Measurements from ENCODE around the gene CYB561D2. TPM values are rescaled to one million over a fixed set of nuclear protein-coding genes. Genes with fewer than 3 reads are reported as not detected.

Gene CYB561D2
- total RNA-seq, 1 experiment from 2014 or later, result 20.0 TPM

DNA sequence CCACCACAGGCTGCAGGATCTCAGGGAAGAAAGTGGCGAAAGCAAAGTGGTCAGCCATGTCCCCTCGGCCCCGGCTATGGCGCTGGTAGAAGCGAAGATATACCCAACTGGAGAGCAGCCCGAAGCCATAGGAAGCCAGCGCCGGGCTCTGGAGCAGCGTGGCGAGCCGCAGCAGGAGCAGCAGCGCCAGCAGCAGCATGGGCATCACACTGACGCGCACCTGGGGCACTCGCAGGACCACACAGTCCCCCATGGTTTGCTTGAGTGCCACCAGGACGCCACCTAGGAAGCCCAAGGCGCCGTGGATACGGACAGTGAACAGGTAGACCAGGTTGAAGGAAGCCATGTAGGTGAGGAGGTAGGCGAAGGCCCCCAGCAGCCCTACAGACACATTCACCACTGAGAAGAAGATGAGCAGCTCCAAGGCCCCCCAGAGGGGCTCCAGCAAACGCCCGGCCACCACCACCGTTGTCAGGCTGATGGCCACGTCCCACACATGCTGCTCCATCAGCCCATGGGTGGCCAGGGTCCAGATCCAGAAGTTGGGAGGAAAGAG lies 7.8 kb downstream of the CYB561D2 start:
- peaks cover 13% of the 10 kb centered on the region for H3K36me3 ChIP-seq (replicated peaks; ENCODE audit: control insufficient read depth, insufficient read depth, low read length)
- peak overlapping the region; percentile 94 for H3K4me3 ChIP-seq (ENCODE audit: insufficient read depth, low read depth, low read length)
- H3K27me3 ChIP-seq (ENCODE audit: control insufficient read depth, insufficient read depth, low read length), result no peaks in the 10 kb centered on the region
- DNase-seq, result no peak

DNA sequence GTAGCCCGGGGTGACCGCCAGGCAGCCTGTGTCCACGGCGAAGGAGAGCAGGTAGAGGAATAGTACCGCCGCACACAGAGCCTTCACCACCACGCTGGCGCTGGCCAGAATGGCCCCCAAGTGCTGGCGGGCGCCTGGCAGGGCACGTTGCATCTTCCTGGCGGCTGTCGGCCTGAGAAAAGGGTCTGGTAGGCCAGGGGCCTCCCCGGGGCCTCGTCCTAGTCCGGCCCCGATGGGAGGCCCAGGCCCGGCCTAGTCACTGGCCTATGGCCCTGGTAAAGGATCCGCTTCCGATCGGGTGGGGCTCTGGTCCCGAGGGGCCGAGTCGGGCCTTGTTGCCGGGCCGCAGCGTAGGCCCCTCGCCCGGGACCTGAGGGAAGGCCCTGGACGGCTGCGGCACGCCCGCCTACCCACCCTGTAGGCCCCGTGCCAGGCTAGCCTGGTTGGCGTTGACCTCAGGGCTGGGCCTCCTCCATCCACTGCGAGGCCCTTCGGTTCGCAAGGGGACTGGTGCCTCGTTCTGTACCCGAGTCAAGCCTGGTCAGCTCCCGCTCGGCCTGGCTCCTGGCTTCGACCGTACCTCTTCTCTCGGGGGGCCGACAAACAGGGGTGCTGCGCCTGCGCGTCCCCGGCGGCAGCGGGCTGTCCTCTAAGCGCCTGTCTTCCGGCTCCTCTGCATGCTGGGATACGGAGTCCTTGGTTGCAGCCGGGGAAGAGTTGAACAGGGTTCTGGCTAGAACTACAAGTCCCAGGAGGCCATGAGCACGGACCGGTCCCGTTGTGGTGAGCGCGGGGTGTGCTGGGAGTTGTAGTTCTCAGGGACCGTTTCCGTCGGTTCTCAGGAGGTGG lies 8.5 kb downstream of the CYB561D2 start, which contains the start of gene TMEM115:
TMEM115 (minus strand) TSS at position 611 of the 849 bp plus-strand sequence; CDS start at position 153, 458 bp downstream.
- DNase-seq, result peak; percentile 99
- Histone ChIP-seq H3K4me3 (ENCODE audit: insufficient read depth, low read depth, low read length) (peak within 1 kb of the TSS; percentile 94), H3K27me3 (ENCODE audit: control insufficient read depth, insufficient read depth, low read length) (peaks cover 5% of the 10 kb centered on the region; the same call in 1 of the 2 replicates), H3K36me3 (replicated peaks; ENCODE audit: control insufficient read depth, insufficient read depth, low read length) (peaks cover 13% of the 10 kb centered on the region)

DNA sequence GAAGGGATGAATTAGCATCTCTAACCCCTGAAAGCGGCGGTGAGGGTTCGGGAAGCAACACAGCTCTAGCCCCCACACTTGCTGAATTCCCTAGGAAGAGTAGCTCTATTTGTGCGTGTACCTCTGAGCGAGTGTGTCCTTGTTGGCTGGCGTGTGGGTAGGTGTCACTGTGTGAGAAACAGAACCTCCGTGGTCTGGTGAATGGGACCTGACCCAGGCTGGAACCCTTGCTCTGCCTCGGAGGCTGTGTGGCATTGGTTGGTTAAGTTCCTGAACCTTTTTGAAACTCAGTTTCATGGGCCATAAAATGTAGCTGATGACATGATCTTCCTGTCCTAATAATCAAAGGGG lies 9.1 kb downstream of the CYB561D2 start:
- peaks cover 9% of the 10 kb centered on the region for H3K36me3 ChIP-seq (replicated peaks; ENCODE audit: control insufficient read depth, insufficient read depth, low read length)
- H3K27me3 ChIP-seq (ENCODE audit: control insufficient read depth, insufficient read depth, low read length), result peaks cover 11% of the 10 kb centered on the region; the same call in 1 of the 2 replicates
- DNase-seq, result no peak
- H3K4me3 ChIP-seq (ENCODE audit: insufficient read depth, low read depth, low read length), result peak overlapping the region; percentile 28; the same call in 1 of the 2 replicates

DNA sequence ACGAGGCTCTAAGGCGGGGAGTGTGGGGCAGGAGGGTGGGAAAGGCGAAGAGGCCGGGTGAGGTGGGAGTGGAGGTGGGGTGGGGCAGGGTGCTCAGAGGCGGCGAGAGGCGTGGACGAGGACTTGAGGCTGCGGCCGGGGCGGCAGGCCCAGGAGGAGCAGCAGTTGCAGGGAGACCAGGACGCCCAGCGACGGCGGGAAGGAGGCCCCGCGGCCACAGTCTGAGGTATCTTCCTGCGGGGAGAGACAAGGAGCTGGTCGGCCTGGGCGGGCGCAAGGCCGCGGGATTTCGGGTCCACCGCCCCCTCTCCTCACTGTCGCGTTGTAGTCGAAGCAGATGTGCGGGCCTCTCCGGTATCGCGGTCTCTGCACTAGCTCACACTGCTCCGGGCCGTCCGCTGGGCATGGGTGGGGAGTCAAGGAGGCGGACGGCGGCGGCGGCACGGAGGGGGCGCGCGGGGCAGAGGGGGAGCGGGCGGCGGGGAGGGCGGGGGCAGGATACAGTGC lies 14.0 kb downstream of the CYB561D2 start:
- peaks cover 13% of the 10 kb centered on the region; the same call in 1 of the 2 replicates for H3K27me3 ChIP-seq (ENCODE audit: control insufficient read depth, insufficient read depth, low read length)
- no peak for DNase-seq
- peak overlapping the region; percentile 63 for H3K4me3 ChIP-seq (ENCODE audit: insufficient read depth, low read depth, low read length)
- H3K36me3 ChIP-seq (replicated peaks; ENCODE audit: control insufficient read depth, insufficient read depth, low read length), result no peaks in the 10 kb centered on the region

DNA sequence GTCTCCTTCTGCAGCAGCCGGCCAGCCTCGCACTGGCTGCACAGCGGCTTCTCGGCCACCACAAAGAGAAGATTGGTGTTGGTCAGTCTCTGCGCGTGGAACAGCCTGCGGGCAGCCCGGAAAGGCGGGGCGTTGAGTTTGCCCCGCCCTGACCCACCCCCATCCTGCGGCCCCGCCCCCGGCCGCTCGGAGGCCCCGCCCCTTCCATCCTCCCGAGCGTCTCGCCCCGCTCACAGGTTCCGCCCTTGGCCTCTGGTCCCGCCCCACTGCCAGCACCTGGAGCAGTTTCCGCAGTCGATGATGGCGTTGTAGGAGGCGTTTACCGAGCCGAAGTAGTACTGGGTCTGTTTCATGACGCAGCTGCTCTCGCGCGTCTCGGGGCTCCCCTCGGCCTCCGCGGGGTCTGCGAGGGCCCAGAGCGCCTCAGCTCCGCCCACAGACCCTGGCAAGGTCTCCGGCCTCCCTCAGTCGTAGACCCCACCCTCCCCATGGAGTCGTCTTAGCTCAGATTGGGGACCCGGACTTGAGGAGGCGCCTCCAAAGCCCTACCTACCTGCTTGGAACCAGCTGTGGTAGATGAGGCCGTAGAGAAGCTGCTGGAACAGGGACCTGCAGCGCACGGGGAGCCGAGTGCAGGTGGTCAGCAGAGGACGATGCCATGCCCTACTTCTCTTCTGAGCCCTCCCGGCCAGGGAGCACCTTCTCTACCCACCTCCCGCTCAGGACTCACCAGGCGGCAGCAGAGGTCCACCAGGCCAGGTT lies 14.6 kb downstream of the CYB561D2 start:
- Histone ChIP-seq H3K4me3 (ENCODE audit: insufficient read depth, low read depth, low read length) (peak overlapping the region; percentile 63), H3K36me3 (replicated peaks; ENCODE audit: control insufficient read depth, insufficient read depth, low read length) (no peaks in the 10 kb centered on the region), H3K27me3 (ENCODE audit: control insufficient read depth, insufficient read depth, low read length) (peaks cover 13% of the 10 kb centered on the region; the same call in 1 of the 2 replicates)
- peak; percentile 99 for DNase-seq

DNA sequence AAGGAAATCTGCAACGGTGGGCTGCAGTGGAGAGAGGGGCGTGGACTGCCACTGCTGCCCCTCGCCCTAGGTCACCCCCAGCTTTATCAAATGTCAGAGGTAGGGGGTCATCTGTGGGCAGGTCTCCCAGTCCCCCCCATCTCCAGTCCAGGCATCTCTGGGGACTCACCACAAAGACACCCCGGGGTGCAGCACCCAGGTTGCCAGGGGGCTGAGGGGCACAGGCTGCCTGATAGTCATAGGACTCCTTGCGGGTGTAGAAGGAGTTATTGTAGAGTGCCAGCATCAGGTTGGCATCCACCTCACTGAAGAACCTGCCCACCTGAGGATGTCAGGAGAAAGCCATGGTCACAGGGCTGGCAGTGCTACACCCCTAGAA lies 15.2 kb downstream of the CYB561D2 start:
- Histone ChIP-seq H3K4me3 (ENCODE audit: insufficient read depth, low read depth, low read length) (peak overlapping the region; percentile 63; the same call in 1 of the 2 replicates), H3K27me3 (ENCODE audit: control insufficient read depth, insufficient read depth, low read length) (peaks cover 13% of the 10 kb centered on the region; the same call in 1 of the 2 replicates), H3K36me3 (replicated peaks; ENCODE audit: control insufficient read depth, insufficient read depth, low read length) (no peaks in the 10 kb centered on the region)
- no peak for DNase-seq

DNA sequence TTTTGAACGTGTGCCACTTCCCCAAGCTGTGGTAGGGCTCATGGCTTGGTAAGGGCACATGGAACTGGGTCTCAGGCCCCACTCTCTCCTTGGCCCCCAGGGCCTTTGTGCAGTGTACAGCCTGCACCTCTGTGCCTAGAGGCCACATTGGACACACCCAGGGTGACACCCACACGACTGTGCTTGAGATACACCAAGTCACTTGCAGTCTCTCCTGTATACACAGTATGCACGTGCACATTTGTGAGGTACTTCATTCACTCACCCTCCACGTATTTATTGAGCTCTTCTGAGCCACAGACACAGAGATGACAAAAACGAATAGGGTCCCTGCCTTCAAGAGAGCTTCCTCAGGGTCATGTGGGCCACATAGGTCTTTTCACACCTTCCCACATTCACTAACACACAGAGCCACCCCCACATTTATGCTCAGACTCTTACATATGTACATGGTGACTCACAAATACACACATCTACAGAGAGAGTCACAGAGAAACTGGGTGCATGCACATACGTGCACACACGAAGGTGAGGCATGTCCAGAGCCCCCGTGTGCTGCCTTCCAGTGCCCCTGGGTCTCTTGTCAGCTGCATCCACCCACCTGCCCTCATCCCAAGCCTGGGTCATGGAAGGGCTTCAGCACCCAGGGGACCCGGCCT lies 18.5 kb downstream of the CYB561D2 start:
- no peak overlapping the region for H3K4me3 ChIP-seq (ENCODE audit: insufficient read depth, low read depth, low read length)
- DNase-seq, result no peak
- peaks cover 8% of the 10 kb centered on the region; the same call in 1 of the 2 replicates for H3K27me3 ChIP-seq (ENCODE audit: control insufficient read depth, insufficient read depth, low read length)
- no peaks in the 10 kb centered on the region for H3K36me3 ChIP-seq (replicated peaks; ENCODE audit: control insufficient read depth, insufficient read depth, low read length)

DNA sequence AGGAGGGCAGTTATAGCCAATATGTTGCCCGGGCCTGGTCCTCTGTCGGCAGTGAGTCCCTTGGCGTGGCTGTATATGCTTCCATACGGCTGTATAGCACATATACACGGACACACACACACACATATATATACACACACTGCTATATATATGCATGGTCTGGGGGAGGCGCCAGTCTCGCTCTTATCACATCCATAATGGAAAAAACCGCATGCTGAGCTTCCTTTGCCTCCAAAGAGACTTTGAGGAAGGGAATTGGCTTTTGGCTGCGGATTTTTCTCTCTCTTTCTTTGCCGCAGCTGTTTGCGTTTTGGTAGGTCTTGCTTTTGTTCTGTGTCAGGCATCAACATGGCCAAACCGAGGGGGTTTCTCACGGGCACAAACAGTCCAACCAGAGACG lies 19.9 kb downstream of the CYB561D2 start:
- H3K27me3 ChIP-seq (ENCODE audit: control insufficient read depth, insufficient read depth, low read length), result peaks cover 2% of the 10 kb centered on the region; the same call in 1 of the 2 replicates
- H3K36me3 ChIP-seq (replicated peaks; ENCODE audit: control insufficient read depth, insufficient read depth, low read length), result no peaks in the 10 kb centered on the region
- no peak overlapping the region for H3K4me3 ChIP-seq (ENCODE audit: insufficient read depth, low read depth, low read length)
- DNase-seq, result no peak

DNA sequence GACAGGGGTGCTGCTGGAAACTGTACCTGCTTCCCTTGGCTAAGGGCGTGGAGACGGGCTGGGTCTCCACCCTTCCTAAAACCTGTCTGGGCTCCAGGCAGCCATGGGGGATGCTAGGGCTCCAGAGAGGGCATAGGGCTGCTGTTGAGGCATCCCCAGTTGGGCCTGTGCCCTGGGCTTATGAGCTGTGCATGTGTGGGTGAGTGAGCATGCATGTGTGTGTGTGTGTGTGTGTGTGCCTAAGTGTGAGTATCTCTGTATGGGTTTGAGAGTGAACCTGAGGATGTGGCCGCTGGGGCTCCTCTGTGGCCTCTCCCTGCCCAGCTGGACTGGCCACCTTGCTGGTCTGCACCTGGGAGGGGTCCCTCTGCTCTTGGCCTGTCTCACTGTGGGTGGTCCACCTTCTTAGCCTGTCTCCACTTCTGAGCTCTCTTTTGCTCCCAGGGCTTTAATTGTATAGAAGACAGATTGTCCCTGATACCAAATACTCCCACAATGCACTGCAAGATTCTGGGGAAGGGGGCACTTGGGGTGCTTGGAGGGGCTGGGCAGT lies 20.5 kb downstream of the CYB561D2 start:
- no peak for DNase-seq
- no peaks in the 10 kb centered on the region for H3K36me3 ChIP-seq (replicated peaks; ENCODE audit: control insufficient read depth, insufficient read depth, low read length)

DNA sequence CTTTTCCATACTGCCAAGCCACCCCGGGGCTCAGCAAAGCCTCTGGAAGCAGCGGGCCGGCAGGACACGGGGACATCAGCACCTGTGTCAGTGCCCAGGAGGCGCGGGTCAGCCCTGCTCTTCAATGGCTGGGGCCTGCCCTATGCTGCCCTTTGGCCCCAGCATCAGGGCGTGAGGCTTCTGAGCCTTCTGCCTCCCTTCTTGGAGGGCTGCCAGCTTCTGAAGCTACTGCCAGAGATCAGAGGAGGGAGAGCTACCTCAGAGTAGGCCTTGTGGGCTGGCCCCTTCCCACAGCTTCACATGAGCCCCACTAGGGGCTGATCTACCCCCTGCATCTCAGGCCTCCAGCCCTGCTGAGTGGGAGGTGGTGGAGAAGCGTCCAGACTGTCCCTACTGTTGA lies 21.7 kb downstream of the CYB561D2 start:
- no peak overlapping the region for H3K4me3 ChIP-seq (ENCODE audit: insufficient read depth, low read depth, low read length)
- no peaks in the 10 kb centered on the region for H3K27me3 ChIP-seq (ENCODE audit: control insufficient read depth, insufficient read depth, low read length)
- DNase-seq, result peak; percentile 76
- H3K36me3 ChIP-seq (replicated peaks; ENCODE audit: control insufficient read depth, insufficient read depth, low read length), result no peaks in the 10 kb centered on the region

More for the DNA sequence above, 20.5 kb downstream of the CYB561D2 start:
- Histone ChIP-seq H3K27me3 (ENCODE audit: control insufficient read depth, insufficient read depth, low read length) (peaks cover 2% of the 10 kb centered on the region; the same call in 1 of the 2 replicates), H3K4me3 (ENCODE audit: insufficient read depth, low read depth, low read length) (no peak overlapping the region)

DNA sequence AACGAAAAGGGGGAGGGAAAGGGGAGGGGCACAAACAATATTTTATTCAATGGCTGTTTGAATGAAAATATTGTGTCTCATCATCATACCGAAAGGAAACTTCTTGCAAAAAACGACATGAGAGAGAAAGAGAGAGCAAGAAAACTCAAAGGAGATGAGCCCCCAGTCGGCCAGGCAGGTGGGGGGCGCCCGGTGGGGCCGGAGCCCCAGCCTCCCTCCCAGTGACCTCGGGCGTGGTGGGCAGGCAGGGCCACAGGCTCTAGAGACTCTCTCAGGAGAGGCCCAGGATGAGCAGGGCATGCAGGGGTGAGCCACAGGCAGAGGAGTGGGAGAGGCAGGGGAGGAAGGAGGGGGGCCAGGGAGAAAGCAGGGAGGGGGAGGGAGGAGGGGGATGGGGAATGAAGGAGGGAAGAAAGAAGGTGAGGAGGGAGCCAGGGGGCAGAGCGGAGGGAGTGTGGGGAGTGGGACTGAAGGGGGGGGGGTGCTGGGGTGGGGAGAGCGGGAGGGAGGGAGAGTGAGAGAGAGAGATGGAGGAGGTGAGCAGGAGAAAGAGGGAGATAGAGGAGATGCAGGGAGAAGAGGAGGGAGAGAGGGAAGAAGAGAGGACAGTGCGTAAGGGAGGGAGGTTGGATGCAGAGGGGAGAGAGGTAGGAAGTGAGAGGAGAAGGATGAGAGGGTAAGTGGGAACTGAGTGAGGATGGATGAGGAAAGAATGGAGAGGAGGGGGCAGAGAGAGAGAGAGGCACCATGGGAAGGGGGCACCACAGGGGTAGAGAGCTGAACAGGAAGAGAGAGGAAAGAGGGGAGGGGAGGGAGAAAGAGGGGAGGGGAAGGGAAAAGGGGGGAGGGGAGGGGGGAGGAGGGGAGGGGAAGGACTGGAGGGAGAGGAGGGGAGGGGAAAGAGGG lies 22.7 kb downstream of the CYB561D2 start:
- peak; percentile 89 for DNase-seq
- Histone ChIP-seq H3K36me3 (replicated peaks; ENCODE audit: control insufficient read depth, insufficient read depth, low read length) (no peaks in the 10 kb centered on the region), H3K4me3 (ENCODE audit: insufficient read depth, low read depth, low read length) (no peak overlapping the region)

DNA sequence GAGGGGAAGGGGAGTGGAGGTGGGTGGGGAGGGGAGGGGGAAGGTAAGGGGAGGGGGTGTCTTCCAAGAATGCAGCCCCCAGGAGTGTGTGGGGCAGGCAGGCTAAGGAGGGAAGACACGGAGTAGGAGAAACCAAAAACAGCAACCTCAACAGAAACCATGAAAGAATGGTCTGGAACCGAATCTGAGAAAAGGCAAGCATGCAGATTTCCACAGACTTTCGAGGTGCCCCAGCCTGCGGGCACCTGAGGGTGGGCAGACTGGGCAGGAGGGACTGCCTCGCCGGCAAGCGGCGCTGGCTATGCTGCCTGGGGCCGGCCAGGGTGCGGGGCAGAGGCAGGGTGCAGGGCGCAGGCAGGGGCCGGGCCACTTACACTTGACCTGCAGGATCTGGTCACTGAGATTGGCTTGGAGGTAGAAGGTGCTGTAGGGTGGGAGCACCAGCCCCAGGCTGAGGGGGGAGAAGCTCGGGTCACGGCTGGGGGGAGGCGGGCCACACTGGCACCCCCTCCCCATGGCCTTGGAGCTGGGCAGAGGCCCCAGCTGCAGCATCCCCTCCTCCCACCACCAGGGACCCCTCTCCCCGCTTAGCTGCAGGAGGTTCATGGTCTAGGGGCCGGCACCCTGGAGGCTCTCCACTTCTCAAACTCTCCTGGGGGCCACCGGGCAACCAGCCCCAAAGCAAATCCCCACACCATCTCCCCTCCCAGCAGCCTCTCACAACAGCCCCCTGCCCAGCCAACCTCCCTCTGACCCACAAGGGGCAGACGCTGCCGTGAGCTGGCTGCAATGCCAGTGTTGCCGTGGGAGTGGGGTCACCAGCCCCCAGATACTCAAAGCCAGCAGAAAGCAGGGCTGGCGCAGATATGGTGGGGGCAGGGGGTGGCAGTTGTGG lies 23.9 kb downstream of the CYB561D2 start:
- H3K4me3 ChIP-seq (ENCODE audit: insufficient read depth, low read depth, low read length), result no peak overlapping the region
- no peaks in the 10 kb centered on the region for H3K27me3 ChIP-seq (ENCODE audit: control insufficient read depth, insufficient read depth, low read length)
- H3K36me3 ChIP-seq (replicated peaks; ENCODE audit: control insufficient read depth, insufficient read depth, low read length), result no peaks in the 10 kb centered on the region
- DNase-seq, result peak; percentile 80

More for the DNA sequence above, 22.7 kb downstream of the CYB561D2 start:
- H3K27me3 ChIP-seq (ENCODE audit: control insufficient read depth, insufficient read depth, low read length), result no peaks in the 10 kb centered on the region

Data from H7 (cell line).